PC-3 (cell line): ENCODE measurements around the gene CCDC78. TPM values are rescaled to one million over a fixed set of nuclear protein-coding genes. Genes with fewer than 3 reads are reported as not detected.

Experiments used
- ATAC-seq: fragments of 200-7000 bp; cut with Tn5 transposase; 2 replicates; pipeline ENCODE4 v1.9.1; 2020; ENCODE audit warnings: mild to moderate bottlenecking, moderate library complexity
- BruUV-seq: library from RNA; stranded (reverse); fragments of 400-500 nt; replicated peaks from 2 replicates; lab custom pipeline; 2021; lab: Mats Ljungman, UMichigan
- CTCF ChIA-PET: fragments of 300-600 bp; sonication (Branson Sonifier 250); formaldehyde crosslinking; loops from one replicate; lab custom pipeline; 2022; ENCODE audit warnings: antibody characterized with exemption; lab: Charles Lee
- POLR2A ChIA-PET: fragments of 300-600 bp; sonication (Branson Sonifier 250); formaldehyde crosslinking; loops from one replicate; lab custom pipeline; 2022; ENCODE audit warnings: antibody characterized with exemption; ENCODE audit not compliant: unreplicated experiment; lab: Charles Lee
- DNase-seq: peaks from one replicate; pipeline ENCODE4 v3.0.0-alpha.2; 2015
- H2AFZ ChIP-seq: fragments of 300-600 bp; sonication (generic); 2 replicates; pipeline ENCODE4 v1.6.0; 2016; ENCODE audit warnings: antibody characterized with exemption, low read length
- H3F3A ChIP-seq: fragments of 300-600 bp; sonication (generic); one replicate; pipeline ENCODE4 v1.6.0; 2017; ENCODE audit warnings: antibody characterized with exemption, low read length, control low read depth, mild to moderate bottlenecking; ENCODE audit not compliant: unreplicated experiment
- H3K27ac ChIP-seq: fragments of 300-600 bp; sonication (generic); 2 replicates; pipeline ENCODE4 v1.5.1; 2016; ENCODE audit warnings: mild to moderate bottlenecking, low read length
- H3K27me3 ChIP-seq: fragments of 300-600 bp; sonication (generic); 2 replicates; pipeline ENCODE4 v1.6.1; 2016; ENCODE audit warnings: low read length, mixed read lengths
- H3K36me3 ChIP-seq: fragments of 300-600 bp; sonication (generic); 2 replicates; pipeline ENCODE4 v1.6.1; 2016; ENCODE audit warnings: low read depth, mixed run types, low read length, mixed read lengths
- H3K4me1 ChIP-seq: fragments of 300-600 bp; sonication (generic); 2 replicates; pipeline ENCODE4 v1.5.1; 2016; ENCODE audit warnings: low read length; ENCODE audit not compliant: insufficient read depth
- H3K4me2 ChIP-seq: fragments of 300-600 bp; sonication (generic); 2 replicates; pipeline ENCODE4 v1.6.0; 2016; ENCODE audit warnings: low read length
- H3K4me3 ChIP-seq: fragments of 300-600 bp; sonication (generic); 2 replicates; pipeline ENCODE4 v1.5.1; 2016; ENCODE audit warnings: mild to moderate bottlenecking, low read length, mixed read lengths
- H3K79me2 ChIP-seq: fragments of 300-600 bp; sonication (generic); 2 replicates; pipeline ENCODE4 v1.6.1; 2017; ENCODE audit warnings: low read length, mixed read lengths
- H3K9ac ChIP-seq: fragments of 300-600 bp; sonication (generic); 2 replicates; pipeline ENCODE4 v1.6.0; 2016; ENCODE audit warnings: mild to moderate bottlenecking, low read length
- H3K9me2 ChIP-seq: fragments of 300-600 bp; sonication (generic); replicated peaks from 2 replicates; pipeline ENCODE4 v1.6.1; 2016; ENCODE audit warnings: mixed run types, low read length, mixed read lengths
- H3K9me3 ChIP-seq: fragments of 300-600 bp; sonication (generic); 2 replicates; pipeline ENCODE4 v1.6.1; 2016; ENCODE audit warnings: low read length, mixed read lengths
- H4K20me1 ChIP-seq: fragments of 300-600 bp; sonication (generic); 2 replicates; pipeline ENCODE4 v1.6.1; 2016; ENCODE audit warnings: low read length, mixed read lengths
- EZH2 ChIP-seq: fragments of 300-600 bp; sonication (generic); IDR thresholded peaks from one replicate; pipeline ENCODE4 v1.6.1; 2017; ENCODE audit warnings: antibody characterized with exemption, mild to moderate bottlenecking, low read length; ENCODE audit not compliant: unreplicated experiment
- EZH2phosphoT487 ChIP-seq: fragments of 300-600 bp; sonication (generic); IDR thresholded peaks from 2 replicates; pipeline ENCODE4 v1.6.1; 2018; ENCODE audit warnings: mild to moderate bottlenecking, antibody characterized with exemption, low read length, borderline replicate concordance
- intact Hi-C: fragments of 100-400 bp; cut with micrococcal nuclease; formaldehyde crosslinking; loops from 2 replicates; pipeline ENCODE4 v1.9.0; 2023
- total RNA-seq: library from RNA; depleted of rRNA; stranded (reverse); fragments of >200 nt; gene quantifications from 2 replicates; pipeline ENCODE4 v1.2.3, GENCODE V29; 2014
- TF ChIP-seq, protein P1 (sequence below): fragments of 300-600 bp; sonication (generic); conservative IDR thresholded peaks from 2 replicates; pipeline ENCODE4 v1.5.1; 2017; ENCODE audit warnings: antibody characterized with exemption, low read depth, mild to moderate bottlenecking, low read length

The CCDC78 gene
- total RNA-seq, 1 experiment from 2014 or later = 3.3 TPM

- POLR2A ChIA-PET = no interaction called here
- peak within 1 kb of the TSS; percentile 63 for H3K27ac ChIP-seq
- DNase-seq (peak; percentile 84), ATAC-seq (peak; percentile 58)
- H3K79me2 ChIP-seq = peaks cover 19% of the 10 kb centered on the region
- H3K4me3 ChIP-seq = peak within 1 kb of the TSS; percentile 71
- H3K9me2 ChIP-seq = no peaks in the 10 kb centered on the region
- H3K4me1 ChIP-seq = peaks cover 28% of the 10 kb centered on the region
- H3K36me3 ChIP-seq = no peaks in the 10 kb centered on the region
- H3K9ac ChIP-seq = peak within 1 kb of the TSS; percentile 57
- no peaks in the 10 kb centered on the region for H3K9me3 ChIP-seq
- BruUV-seq = no TSS peak
- H2AFZ ChIP-seq = peak within 1 kb of the TSS; percentile 48; the same call in 1 of the 2 replicates
- TF ChIP-seq, protein P1, sequence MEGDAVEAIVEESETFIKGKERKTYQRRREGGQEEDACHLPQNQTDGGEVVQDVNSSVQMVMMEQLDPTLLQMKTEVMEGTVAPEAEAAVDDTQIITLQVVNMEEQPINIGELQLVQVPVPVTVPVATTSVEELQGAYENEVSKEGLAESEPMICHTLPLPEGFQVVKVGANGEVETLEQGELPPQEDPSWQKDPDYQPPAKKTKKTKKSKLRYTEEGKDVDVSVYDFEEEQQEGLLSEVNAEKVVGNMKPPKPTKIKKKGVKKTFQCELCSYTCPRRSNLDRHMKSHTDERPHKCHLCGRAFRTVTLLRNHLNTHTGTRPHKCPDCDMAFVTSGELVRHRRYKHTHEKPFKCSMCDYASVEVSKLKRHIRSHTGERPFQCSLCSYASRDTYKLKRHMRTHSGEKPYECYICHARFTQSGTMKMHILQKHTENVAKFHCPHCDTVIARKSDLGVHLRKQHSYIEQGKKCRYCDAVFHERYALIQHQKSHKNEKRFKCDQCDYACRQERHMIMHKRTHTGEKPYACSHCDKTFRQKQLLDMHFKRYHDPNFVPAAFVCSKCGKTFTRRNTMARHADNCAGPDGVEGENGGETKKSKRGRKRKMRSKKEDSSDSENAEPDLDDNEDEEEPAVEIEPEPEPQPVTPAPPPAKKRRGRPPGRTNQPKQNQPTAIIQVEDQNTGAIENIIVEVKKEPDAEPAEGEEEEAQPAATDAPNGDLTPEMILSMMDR = no peak
- TF ChIP-seq EZH2 (no peak), EZH2phosphoT487 (no peak)
- H4K20me1 ChIP-seq = peaks cover 8% of the 10 kb centered on the region; the same call in 1 of the 2 replicates
- H3K4me2 ChIP-seq = peak within 1 kb of the TSS; percentile 86
- intact Hi-C loops = loop anchor here (10.0 kb wide), 1 partner anchor 70 kb away; the partner anchor contains the start of genes CHTF18 and RPUSD1
- CTCF ChIA-PET = interaction anchor here (0.5 to 0.6 kb wide), 2 partner anchors 74 to 330 kb away, joined by 3 to 5 read pairs; partner anchors contain the start of gene CHTF18
- 0 out of 2 replicates have a peak, but pooled peaks cover 2% of the 10 kb centered on the region for H3K27me3 ChIP-seq
- H3F3A ChIP-seq = no peaks in the 10 kb centered on the region
Measured at GRCh38 chr16:714558-715476, 11.4 kb downstream of the CCDC78 start, which contains the start of gene METRN. TSS of gene METRN (plus strand) at chr16:715118. CDS start at chr16:715290, 172 bp downstream.

GRCh38 chr16:714079-714478 lies 12.2 kb downstream of the CCDC78 start:
- Histone ChIP-seq H3K4me1 (peaks cover 25% of the 10 kb centered on the region), H4K20me1 (peaks cover 8% of the 10 kb centered on the region; the same call in 1 of the 2 replicates), H3K9me3 (no peaks in the 10 kb centered on the region), H3K4me2 (peak overlapping the region; percentile 58), H3K36me3 (no peaks in the 10 kb centered on the region), H3K27ac (peak overlapping the region; percentile 63), H3K79me2 (peaks cover 19% of the 10 kb centered on the region), H3F3A (no peaks in the 10 kb centered on the region), H3K4me3 (no peak overlapping the region), H2AFZ (0 out of 2 replicates have a peak overlapping the region, but pooled peaks have one; percentile 48), H3K9ac (peak overlapping the region; percentile 29; the same call in 1 of the 2 replicates), H3K27me3 (0 out of 2 replicates have a peak, but pooled peaks cover 2% of the 10 kb centered on the region), H3K9me2 (no peaks in the 10 kb centered on the region)
- TF ChIP-seq EZH2phosphoT487 (no peak), EZH2 (no peak)
- TF ChIP-seq, protein P1 = no peak
- ATAC-seq = peak; percentile 10; the same call in 1 of the 2 replicates
- POLR2A ChIA-PET = interaction anchor here (0.5 kb wide), 1 partner anchor 14 kb away, joined by 3 read pairs; no protein-coding TSS in a partner anchor
- BruUV-seq = no TSS peak
- intact Hi-C loops = loop anchor here (10.0 kb wide), 1 partner anchor 71 kb away; the partner anchor contains the start of genes CHTF18 and RPUSD1
- DNase-seq = peak; percentile 51
- CTCF ChIA-PET = interaction anchor here (0.5 kb wide), 1 partner anchor 12 kb away, joined by 3 read pairs; the partner anchor contains the start of gene CCDC78
